H4 (cell line): ENCODE data around the gene TP53. TPM values are rescaled to one million over a fixed set of nuclear protein-coding genes. Genes with fewer than 3 reads are reported as not detected.

Experiments used
- DNase-seq: peaks from one replicate; pipeline ENCODE4 v3.0.0-alpha.2; 2015; ENCODE audit warnings: low spot score
- total RNA-seq: library from RNA; depleted of rRNA; stranded (reverse); fragments of >200 nt; shearing (Covaris generic); gene quantifications from 2 replicates; pipeline ENCODE4 v1.2.3, GENCODE V29; 2014; rRNA removed

The TP53 gene
- 35.9 and 43.7 TPM in 2 replicates for total RNA-seq

DNA sequence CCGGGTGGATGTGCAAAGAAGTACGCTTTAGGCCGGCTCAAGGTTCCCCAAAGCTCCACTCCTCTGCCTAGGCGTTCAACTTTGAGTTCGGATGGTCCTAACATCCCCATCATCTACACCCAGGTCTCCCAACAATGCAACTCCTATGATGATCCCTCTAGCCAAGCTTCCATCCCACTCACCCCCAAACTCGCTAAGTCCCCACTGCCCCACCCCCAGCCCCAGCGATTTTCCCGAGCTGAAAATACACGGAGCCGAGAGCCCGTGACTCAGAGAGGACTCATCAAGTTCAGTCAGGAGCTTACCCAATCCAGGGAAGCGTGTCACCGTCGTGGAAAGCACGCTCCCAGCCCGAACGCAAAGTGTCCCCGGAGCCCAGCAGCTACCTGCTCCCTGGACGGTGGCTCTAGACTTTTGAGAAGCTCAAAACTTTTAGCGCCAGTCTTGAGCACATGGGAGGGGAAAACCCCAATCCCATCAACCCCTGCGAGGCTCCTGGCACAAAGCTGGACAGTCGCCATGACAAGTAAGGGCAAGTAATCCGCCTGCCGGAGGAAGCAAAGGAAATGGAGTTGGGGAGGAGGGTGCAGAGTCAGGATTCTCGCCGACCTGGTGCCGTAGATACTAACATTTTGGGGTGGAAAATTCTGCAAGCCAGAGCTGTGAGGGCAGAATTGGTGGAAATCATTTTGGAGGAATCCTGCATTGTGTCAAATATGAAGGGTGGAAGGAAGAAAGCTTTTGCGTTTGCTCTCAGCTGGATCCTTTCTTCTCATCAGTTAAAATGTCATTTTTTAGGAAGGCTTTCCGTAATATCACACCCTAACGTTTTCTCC is at the start of gene TP53:
TP53 (minus strand) TSS at position 419 of the 836 bp plus-strand sequence. CDS start 10,896 bp downstream, outside the sequence.
- peak; percentile 89 for DNase-seq

DNA sequence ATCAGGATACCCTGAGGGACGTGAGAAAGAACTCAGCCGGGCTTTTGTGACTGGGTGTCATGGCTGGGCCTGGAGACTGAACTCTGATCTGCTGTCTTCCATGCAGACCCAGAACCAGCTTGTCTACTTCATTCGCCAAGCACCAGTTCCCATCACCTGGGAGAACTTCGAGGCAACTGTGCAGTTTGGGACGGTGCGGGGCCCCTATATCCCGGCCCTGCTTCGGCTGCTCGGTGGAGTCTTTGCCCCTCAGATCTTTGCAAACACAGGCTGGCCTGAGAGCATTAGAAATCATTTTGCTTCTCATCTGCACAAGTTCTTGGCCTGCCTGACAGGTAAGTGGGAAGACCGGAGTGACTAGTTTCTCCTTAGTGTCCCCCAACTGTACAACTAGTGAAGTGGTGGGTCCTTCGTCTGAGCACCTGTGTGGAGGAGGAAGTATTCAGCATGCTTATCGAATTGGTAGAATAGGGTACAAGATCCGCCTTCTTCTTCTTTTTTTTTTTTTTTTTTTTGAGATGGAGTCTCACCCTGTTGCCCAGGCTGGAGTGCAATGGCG is 45.8 kb upstream of the TP53 start:
- no peak for DNase-seq

GRCh38 chr17:7729816-7730215 is 42.5 kb upstream of the TP53 start:
- no peak for DNase-seq

DNA sequence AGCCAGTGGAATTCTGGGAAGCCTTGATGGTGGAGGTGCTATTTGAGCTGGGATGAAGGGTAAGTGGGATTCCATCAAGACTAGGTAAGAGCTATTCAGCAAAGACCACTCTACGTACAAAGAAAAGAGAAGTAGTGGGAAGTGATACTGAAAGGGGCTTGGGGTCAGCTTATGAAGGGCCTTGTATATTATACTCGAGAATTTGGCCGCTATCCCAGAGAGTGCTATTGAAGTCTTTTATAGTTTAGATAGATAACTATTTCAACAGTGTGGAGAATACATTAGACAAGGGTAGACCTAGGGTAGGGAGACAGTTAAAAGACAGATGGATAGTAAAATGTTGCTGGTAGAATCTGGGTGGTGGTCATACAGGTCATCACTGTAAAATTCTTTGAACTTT is 40.6 kb upstream of the TP53 start:
- no peak for DNase-seq

- DNase-seq, result no peak
Observed at GRCh38 chr17:7721612-7722011, 34.3 kb upstream of the TP53 start.

DNA sequence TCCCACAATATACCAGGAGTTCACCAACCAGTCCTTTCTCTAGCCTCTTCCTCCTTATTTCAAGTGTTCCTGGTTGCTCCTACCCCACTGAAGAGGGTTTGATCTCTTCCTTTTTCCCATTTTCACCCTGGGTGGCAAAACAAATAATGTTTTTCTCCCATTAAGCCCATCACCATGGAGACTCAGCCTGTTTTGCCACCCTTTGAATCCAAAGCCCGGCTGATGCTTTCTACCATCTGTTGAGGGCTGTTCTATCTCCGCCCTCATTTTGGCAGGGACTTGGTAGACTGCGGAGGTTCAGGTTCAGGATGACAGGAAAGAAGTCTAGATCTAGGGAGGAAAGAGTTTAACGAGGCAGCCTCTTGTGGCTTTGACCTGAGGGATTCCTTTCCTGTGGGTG is 32.8 kb upstream of the TP53 start:
- DNase-seq, result no peak

GRCh38 chr17:7719661-7720060 is 32.4 kb upstream of the TP53 start:
- DNase-seq, result no peak

- no peak for DNase-seq
Observed at GRCh38 chr17:7717756-7718350, 30.6 kb upstream of the TP53 start.

- DNase-seq, result peak; percentile 82
Observed at GRCh38 chr17:7716901-7717755, 29.8 kb upstream of the TP53 start, which contains the start of gene DNAH2. TSS of gene DNAH2 (plus strand) at chr17:7717744. CDS start at chr17:7719735, 1,991 bp downstream.

- DNase-seq, result no peak
Observed at GRCh38 chr17:7715936-7716886, 28.9 kb upstream of the TP53 start.

DNA sequence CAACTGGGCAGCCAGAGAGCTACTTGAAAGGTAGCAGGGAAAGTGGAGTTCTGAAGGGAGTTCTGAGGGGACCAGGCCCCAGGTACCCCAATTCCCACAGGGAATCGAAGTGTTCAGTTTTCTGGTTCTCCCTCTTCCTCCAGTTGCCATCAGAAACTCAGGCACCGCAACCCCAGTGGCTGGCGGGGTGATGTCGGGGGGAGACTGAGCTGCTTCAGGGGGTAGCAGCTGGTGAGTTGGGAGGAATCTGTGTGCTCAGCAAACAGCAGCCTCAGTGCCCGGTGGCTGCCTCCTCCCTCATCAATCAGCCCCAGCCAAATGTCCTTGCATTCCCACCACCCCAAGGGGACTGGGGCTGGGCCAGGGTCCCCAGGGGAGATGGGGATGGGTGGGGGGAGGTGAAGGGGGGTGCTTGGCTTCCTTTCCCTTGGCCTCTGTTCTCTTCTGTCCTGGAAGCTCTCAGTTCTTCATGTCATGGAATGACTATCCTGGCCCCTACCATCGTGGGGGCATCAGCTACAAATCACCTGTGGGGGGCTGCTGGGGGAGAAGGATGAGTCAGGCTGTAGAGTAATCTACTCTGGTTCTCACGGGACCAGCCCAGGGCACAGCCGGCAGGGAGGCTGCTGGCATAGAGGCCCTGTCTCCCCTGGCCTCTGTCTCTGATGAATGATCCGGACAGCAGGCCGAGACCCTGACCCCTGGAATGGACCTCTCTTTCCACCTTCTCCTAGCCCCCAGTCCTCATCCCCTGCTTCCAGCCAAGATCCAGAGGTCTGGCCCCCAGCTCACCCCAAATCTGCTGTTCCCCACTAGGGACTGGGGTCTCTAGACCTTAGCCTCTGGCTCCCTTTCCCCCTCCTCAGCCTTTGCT is 27.7 kb upstream of the TP53 start:
- no peak for DNase-seq

DNA sequence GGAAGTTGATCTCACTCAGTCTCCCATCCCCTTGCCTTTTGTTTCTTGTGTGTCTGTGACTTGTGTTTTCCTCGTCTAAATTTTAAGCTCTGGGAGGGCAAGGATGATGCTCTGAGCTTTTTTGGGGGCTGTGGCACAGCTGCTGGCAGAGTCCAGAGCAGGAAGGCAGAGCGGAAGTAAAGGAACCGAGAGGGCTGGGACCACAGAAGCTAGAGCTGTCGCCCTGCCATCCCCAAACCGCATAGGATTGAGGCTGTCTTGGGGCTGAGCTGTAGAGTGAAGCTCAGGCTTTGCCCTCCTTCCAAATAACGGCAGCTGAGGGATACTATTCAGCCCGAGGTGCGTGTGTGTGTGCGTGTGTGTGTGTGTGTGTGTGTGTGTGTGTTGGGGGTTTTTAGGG is 26.5 kb upstream of the TP53 start:
- DNase-seq, result no peak

DNA sequence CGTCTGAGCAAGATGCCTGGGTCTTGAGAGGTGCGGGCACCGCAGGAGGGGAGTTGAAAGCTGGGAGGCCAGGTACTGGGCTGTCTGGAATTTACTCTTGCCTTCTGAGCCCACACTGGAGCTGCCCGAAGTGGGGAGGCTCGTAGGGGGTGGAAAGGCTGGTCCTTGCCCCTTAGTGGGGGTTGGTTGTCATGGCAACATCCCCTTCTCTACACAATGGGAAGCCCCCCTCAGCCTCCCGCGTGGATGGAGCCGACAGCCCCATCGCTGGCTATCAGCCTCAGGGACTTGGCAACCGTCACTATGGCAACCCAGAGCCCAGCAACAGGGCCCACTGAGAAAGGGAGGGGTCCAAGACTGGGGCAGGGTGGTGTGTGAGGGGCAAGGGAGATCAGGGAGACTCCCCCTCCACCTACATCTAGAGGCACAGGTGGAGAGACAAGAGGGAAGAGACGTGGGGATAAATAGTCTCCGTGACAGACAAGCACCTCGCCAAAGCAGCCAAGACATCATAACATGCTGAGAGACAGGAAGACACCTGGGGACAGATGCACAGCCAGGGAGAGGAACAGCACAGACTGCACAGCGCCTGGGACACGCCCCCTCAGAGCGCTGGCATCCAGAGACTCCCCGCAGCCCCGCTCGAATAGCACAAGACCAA is 25.0 kb upstream of the TP53 start:
- DNase-seq, result no peak

- no peak for DNase-seq
Observed at GRCh38 chr17:7711051-7711755, 23.9 kb upstream of the TP53 start.

- DNase-seq, result no peak
Observed at GRCh38 chr17:7710301-7710700, 23.0 kb upstream of the TP53 start.

- no peak for DNase-seq
Observed at GRCh38 chr17:7709031-7709430, 21.7 kb upstream of the TP53 start.

DNA sequence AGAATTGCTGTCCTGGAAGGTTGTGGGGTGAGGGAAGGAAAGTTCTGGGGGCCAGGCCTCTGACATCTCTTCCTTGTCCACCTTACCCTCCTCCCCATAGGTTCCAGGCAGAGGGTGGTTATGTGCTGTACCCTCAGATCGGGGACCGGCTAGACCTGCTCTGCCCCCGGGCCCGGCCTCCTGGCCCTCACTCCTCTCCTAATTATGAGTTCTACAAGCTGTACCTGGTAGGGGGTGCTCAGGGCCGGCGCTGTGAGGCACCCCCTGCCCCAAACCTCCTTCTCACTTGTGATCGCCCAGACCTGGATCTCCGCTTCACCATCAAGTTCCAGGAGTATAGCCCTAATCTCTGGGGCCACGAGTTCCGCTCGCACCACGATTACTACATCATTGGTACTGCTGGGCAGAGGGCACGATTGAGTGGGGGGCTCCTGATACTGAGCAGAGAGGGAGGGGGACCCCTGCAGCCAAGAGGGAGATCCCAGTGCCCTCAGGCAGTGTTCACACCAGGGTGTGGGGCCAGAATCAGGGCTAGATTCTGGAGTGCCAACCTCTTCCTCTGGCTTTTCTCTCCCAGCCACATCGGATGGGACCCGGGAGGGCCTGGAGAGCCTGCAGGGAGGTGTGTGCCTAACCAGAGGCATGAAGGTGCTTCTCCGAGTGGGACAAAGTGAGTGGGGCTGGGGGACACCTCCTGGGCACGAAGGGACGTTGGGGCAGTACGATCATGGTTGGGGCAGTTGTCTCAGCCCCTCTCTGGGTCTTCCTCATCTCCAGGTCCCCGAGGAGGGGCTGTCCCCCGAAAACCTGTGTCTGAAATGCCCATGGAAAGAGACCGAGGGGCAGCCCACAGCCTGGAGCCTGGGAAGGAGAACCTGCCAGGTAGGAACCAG is 20.8 kb upstream of the TP53 start:
- DNase-seq, result no peak

DNA sequence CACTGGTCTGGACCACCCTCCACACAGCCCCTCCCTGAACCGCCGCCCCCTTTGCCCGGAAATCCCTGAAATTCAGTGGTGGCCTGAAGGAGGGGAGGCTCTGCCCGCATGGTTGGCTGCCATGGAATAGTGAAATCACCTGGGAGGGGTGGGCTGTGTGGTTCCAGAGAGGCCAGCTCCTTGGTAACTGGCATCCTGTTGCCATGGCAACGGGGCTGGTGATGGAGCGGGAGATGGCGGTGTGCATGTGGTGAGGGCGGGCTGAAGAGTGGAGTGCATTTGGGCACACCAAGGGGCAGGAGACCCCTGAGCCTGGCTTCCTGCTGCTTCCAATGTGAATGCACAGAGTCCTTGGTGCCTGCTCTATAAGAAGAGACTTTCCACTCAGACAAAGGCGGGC is 20.2 kb upstream of the TP53 start:
- DNase-seq, result no peak
